GM12878 (cell line): ENCODE measurements around the gene BCL2. TPM values are rescaled to one million over a fixed set of nuclear protein-coding genes. Genes with fewer than 3 reads are reported as not detected.

ENCODE experiments used
- BACH1 ChIP-seq: fragments of 450-650 bp; IDR thresholded peaks from 2 replicates; pipeline ENCODE4 v1.6.1; 2017; ENCODE audit warnings: mild to moderate bottlenecking, borderline replicate concordance
- EED ChIP-seq: sonication (generic); IDR thresholded peaks from 2 replicates; pipeline ENCODE4 v1.6.1; 2016; ENCODE audit warnings: antibody characterized with exemption, low read depth
- IKZF1 ChIP-seq: fragments of 450-650 bp; conservative IDR thresholded peaks from 2 replicates; pipeline ENCODE4 v1.6.1; 2017; ENCODE audit warnings: antibody characterized with exemption, mild to moderate bottlenecking
- IKZF2 ChIP-seq, 2 experiments: fragments of 450-650 bp; IDR thresholded peaks; 2 replicates each; pipeline ENCODE4 v1.6.1; 2017; ENCODE audit warnings: mild to moderate bottlenecking in 2 of 2, moderate library complexity in 2 of 2
- RB1 ChIP-seq: fragments of 450-650 bp; formaldehyde crosslinking; IDR thresholded peaks from 2 replicates; pipeline ENCODE4 v1.6.1; 2017; ENCODE audit warnings: mild to moderate bottlenecking, borderline replicate concordance
- RELA ChIP-seq: fragments of 450-650 bp; IDR thresholded peaks from 2 replicates; pipeline ENCODE4 v1.8.0; 2014; ENCODE audit warnings: borderline replicate concordance; ENCODE audit not compliant: partially characterized antibody
- polyA plus RNA-seq, 11 experiments: library from polyadenylated mRNA; depleted of rRNA in 4 of 11; unstranded in 6 of 11; stranded (reverse) in 5 of 11; fragments of >200 nt; fragmentation: Nextera tagmentation in 4 of 11; fragmentation: Illumina TruSeq in 1 of 11; extraction: Ambion mirVana in 4 of 11; extraction: Trizol in 1 of 11; gene quantifications; 1 replicate in 1 of 11; 2 replicates in 10 of 11; pipeline versions ENCODE4 v1.2.1 to v1.2.3, GENCODE V29; 2011 to 2016; ENCODE audit warnings: inconsistent platforms in 2 of 11, missing spikeins in 2 of 11, low read depth in 1 of 11
- total RNA-seq, 4 experiments: library from RNA; depleted of rRNA in 3 of 4; stranded (reverse); fragments of >200 nt in 3 of 4; fragmentation: Illumina TruSeq in 1 of 4; extraction: Trizol in 1 of 4; gene quantifications; 2 replicates each; pipeline versions ENCODE4 v1.2.1 to v1.2.3, GENCODE V29; 2013 to 2021
- TF ChIP-seq, protein P1 (sequence below): fragments of 450-650 bp; IDR thresholded peaks from 2 replicates; pipeline ENCODE4 v1.6.1; 2017; ENCODE audit warnings: mild to moderate bottlenecking, moderate library complexity
- TF ChIP-seq, protein P2 (sequence below): fragments of 450-650 bp; IDR thresholded peaks from 2 replicates; pipeline ENCODE4 v1.6.1; 2016; ENCODE audit warnings: mild to moderate bottlenecking, moderate library complexity, borderline replicate concordance

BCL2 gene
- total and polyA plus RNA-seq, 10 of the 15 experiments (the other 5 are each of a cell fraction or from before 2014, with no cell fraction given): 4.1 to 47.8 (median 19.3) TPM

GRCh38 chr18:63155169-63155852, 164.3 kb downstream of the BCL2 start (continued):
- TF ChIP-seq, protein P1, sequence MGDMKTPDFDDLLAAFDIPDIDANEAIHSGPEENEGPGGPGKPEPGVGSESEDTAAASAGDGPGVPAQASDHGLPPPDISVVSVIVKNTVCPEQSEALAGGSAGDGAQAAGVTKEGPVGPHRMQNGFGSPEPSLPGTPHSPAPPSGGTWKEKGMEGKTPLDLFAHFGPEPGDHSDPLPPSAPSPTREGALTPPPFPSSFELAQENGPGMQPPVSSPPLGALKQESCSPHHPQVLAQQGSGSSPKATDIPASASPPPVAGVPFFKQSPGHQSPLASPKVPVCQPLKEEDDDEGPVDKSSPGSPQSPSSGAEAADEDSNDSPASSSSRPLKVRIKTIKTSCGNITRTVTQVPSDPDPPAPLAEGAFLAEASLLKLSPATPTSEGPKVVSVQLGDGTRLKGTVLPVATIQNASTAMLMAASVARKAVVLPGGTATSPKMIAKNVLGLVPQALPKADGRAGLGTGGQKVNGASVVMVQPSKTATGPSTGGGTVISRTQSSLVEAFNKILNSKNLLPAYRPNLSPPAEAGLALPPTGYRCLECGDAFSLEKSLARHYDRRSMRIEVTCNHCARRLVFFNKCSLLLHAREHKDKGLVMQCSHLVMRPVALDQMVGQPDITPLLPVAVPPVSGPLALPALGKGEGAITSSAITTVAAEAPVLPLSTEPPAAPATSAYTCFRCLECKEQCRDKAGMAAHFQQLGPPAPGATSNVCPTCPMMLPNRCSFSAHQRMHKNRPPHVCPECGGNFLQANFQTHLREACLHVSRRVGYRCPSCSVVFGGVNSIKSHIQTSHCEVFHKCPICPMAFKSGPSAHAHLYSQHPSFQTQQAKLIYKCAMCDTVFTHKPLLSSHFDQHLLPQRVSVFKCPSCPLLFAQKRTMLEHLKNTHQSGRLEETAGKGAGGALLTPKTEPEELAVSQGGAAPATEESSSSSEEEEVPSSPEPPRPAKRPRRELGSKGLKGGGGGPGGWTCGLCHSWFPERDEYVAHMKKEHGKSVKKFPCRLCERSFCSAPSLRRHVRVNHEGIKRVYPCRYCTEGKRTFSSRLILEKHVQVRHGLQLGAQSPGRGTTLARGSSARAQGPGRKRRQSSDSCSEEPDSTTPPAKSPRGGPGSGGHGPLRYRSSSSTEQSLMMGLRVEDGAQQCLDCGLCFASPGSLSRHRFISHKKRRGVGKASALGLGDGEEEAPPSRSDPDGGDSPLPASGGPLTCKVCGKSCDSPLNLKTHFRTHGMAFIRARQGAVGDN: no peak
- TF ChIP-seq, protein P2, sequence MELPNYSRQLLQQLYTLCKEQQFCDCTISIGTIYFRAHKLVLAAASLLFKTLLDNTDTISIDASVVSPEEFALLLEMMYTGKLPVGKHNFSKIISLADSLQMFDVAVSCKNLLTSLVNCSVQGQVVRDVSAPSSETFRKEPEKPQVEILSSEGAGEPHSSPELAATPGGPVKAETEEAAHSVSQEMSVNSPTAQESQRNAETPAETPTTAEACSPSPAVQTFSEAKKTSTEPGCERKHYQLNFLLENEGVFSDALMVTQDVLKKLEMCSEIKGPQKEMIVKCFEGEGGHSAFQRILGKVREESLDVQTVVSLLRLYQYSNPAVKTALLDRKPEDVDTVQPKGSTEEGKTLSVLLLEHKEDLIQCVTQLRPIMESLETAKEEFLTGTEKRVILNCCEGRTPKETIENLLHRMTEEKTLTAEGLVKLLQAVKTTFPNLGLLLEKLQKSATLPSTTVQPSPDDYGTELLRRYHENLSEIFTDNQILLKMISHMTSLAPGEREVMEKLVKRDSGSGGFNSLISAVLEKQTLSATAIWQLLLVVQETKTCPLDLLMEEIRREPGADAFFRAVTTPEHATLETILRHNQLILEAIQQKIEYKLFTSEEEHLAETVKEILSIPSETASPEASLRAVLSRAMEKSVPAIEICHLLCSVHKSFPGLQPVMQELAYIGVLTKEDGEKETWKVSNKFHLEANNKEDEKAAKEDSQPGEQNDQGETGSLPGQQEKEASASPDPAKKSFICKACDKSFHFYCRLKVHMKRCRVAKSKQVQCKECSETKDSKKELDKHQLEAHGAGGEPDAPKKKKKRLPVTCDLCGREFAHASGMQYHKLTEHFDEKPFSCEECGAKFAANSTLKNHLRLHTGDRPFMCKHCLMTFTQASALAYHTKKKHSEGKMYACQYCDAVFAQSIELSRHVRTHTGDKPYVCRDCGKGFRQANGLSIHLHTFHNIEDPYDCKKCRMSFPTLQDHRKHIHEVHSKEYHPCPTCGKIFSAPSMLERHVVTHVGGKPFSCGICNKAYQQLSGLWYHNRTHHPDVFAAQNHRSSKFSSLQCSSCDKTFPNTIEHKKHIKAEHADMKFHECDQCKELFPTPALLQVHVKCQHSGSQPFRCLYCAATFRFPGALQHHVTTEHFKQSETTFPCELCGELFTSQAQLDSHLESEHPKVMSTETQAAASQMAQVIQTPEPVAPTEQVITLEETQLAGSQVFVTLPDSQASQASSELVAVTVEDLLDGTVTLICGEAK: no peak
- TF ChIP-seq IKZF1 (no peak), RELA (peak; percentile 67), RB1 (peak; percentile 66; the same call in 1 of the 2 replicates), IKZF2 (IDR thresholded peaks at IDR 0.05) (no peak), EED (peak; percentile 77), BACH1 (no peak)
